HG03045 (cell line): ENCODE results near the gene CSDE1.
A peak's percentile ranks its signal among the peaks of the same experiment; 100 is the strongest.
"Not testable (repeated sequence)": the region's sequence is repeated elsewhere in the genome, so short reads cannot be mapped to it uniquely, and the experiment has no call there.

Source experiments
- ATAC-seq: cut with Tn5 transposase; IDR thresholded peaks from one replicate; pipeline ENCODE4 v1.9.1; 2021; ENCODE audit warnings: mild to moderate bottlenecking, moderate library complexity; ENCODE audit not compliant: unreplicated experiment

Gene CSDE1

GRCh38 chr1:114757455-114758255 lies at the start of gene CSDE1:
Gene CSDE1, minus strand, starts transcription at chr1:114757984. Its CDS starts 18,094 bp downstream, at chr1:114739890.
- ATAC-seq, result peak; percentile 82

- ATAC-seq, result not testable (repeated sequence)
These were observed 46.7 kb upstream of the CSDE1 start for GRCh38 chr1:114804449-114804848.

- no peak for ATAC-seq
These were observed 45.2 kb upstream of the CSDE1 start for GRCh38 chr1:114803001-114803400.

GRCh38 chr1:114794038-114794437 lies 36.3 kb upstream of the CSDE1 start:
- no peak for ATAC-seq

GRCh38 chr1:114790581-114790980 lies 32.8 kb upstream of the CSDE1 start:
- ATAC-seq, result not testable (repeated sequence)

- ATAC-seq, result not testable (repeated sequence)
These were observed 28.7 kb upstream of the CSDE1 start for GRCh38 chr1:114786440-114786839.

GRCh38 chr1:114782476-114782875 lies 24.7 kb upstream of the CSDE1 start:
- ATAC-seq, result no peak

- ATAC-seq, result peak; percentile 99
These were observed 22.8 kb upstream of the CSDE1 start, which contains the start of gene SIKE1 for GRCh38 chr1:114780344-114781226. Gene SIKE1, minus strand, starts transcription at chr1:114780685. Its CDS starts 78 bp downstream, at chr1:114780607.

- ATAC-seq, result no peak
These were observed 21.9 kb upstream of the CSDE1 start for GRCh38 chr1:114779722-114780121.

GRCh38 chr1:114776726-114777125 lies 18.9 kb upstream of the CSDE1 start:
- ATAC-seq, result not testable (repeated sequence)

GRCh38 chr1:114771992-114772391 lies 14.2 kb upstream of the CSDE1 start:
- no peak for ATAC-seq

- no peak for ATAC-seq
These were observed 13.2 kb upstream of the CSDE1 start for GRCh38 chr1:114770989-114771388.

GRCh38 chr1:114764689-114765088 lies 6.9 kb upstream of the CSDE1 start:
- no peak for ATAC-seq

- no peak for ATAC-seq
These were observed 560 bp upstream of the CSDE1 start for GRCh38 chr1:114758256-114758832.

- no peak for ATAC-seq
These were observed 782 bp downstream of the CSDE1 start for GRCh38 chr1:114756949-114757454.

- ATAC-seq, result peak; percentile 43
These were observed 1.5 kb downstream of the CSDE1 start for GRCh38 chr1:114756009-114756892.

- ATAC-seq, result no peak
These were observed 2.5 kb downstream of the CSDE1 start for GRCh38 chr1:114755006-114755931.

- ATAC-seq, result not testable (repeated sequence)
These were observed 4.1 kb downstream of the CSDE1 start for GRCh38 chr1:114753702-114754101.

GRCh38 chr1:114753143-114753542 lies 4.6 kb downstream of the CSDE1 start:
- ATAC-seq, result no peak
